GM19351 (cell line): ENCODE results near the gene KCNJ4.

ENCODE experiments used
- ATAC-seq: cut with Tn5 transposase; IDR thresholded peaks from one replicate; pipeline ENCODE4 v1.9.1; 2021; ENCODE audit warnings: mild to moderate bottlenecking, moderate library complexity; ENCODE audit not compliant: unreplicated experiment

The KCNJ4 gene

GRCh38 chr22:38435965-38436364 lies 19.0 kb downstream of the KCNJ4 start:
- ATAC-seq: no peak

- ATAC-seq: no peak
Observed at GRCh38 chr22:38435010-38435409, 20.0 kb downstream of the KCNJ4 start.

- no peak for ATAC-seq
Observed at GRCh38 chr22:38433871-38434270, 21.1 kb downstream of the KCNJ4 start.

DNA sequence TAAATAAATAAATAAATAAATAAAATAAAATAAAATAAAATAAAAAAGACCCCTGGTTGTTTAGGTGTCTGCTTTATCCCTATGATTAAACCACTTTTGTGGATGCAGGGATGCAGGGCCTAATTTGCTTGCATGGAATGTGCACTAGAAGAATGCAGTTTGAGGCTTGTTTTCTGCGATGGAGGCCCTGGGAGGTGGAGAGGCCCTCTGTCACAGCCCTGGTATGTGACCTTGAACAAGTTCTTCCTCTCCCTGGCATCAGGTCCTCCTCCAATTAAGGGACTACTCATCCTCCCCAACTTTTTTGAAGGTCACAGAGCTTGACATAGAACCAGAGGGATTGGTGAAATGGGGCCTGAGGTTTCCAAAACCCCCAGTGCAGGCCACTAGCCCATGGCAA lies 22.7 kb downstream of the KCNJ4 start:
- ATAC-seq: no peak

GRCh38 chr22:38431266-38432010 lies 23.6 kb downstream of the KCNJ4 start:
- ATAC-seq: no peak

DNA sequence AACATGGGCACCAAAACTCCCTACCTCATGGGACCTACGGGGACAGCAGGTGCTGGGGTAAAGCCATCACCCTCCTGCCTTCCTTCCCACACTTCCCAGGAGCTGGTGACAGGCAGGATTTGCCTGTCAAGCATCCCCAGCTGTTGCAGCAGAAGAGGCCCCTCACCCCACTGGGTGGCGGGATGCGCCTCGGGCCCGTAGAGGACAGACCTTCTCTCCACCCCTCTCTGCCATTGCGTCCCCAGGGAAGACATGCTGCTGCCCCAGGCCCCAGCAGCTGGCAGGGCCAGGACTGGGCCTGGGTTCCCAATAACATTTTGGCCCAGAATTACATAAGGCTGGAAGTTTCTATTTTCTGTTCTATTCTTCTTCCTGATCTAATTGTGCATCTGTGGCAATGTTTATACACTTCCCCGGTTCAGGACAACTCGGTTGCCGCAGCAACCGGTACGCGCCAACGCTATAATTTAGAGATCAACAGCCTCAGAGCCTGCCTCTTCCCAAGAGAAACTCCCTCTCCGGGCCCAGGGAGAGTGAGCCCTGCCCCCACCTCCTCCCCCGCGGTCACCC lies 25.4 kb downstream of the KCNJ4 start:
- ATAC-seq: no peak

DNA sequence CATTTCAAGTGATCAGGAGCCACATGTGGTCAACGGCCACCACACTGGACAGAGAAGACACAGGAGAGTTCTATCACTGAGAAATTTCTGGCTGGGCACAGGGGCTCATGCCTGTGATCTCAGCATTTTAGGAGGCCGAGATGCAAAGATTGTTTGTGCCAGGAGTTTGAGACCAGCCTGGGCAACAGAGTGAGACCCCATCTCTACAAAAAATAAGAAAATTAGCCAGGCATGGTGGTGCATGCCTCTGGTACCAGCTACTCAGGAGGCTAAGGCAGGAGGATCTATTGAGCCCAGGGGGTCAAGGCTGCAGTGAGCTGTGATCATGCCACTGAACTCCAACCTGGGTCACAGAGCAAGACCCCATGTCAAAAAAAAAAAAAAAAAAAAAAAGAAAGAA lies 26.3 kb downstream of the KCNJ4 start:
- ATAC-seq: no peak

DNA sequence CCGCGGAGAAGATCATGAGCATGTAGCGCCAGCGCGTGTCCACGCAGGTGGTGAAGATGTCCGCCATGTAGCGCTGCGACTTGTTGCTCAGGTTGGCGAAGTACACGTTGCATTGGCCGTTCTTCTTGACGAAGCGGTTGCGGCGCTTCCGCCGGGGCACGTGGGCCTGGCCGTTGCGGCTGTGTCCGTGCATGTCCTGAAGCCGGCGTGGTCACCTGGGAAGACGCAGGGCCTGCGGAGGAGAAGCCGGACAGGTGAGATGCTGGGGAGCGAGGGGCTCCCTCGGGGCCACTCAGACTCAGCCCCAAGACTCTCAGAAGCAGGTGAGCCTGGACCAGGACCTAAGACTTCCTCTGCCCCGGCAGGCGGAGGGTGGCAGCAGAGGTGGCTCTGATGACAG lies 27.1 kb downstream of the KCNJ4 start:
- ATAC-seq: no peak

GRCh38 chr22:38427465-38427864 lies 27.5 kb downstream of the KCNJ4 start:
- no peak for ATAC-seq

DNA sequence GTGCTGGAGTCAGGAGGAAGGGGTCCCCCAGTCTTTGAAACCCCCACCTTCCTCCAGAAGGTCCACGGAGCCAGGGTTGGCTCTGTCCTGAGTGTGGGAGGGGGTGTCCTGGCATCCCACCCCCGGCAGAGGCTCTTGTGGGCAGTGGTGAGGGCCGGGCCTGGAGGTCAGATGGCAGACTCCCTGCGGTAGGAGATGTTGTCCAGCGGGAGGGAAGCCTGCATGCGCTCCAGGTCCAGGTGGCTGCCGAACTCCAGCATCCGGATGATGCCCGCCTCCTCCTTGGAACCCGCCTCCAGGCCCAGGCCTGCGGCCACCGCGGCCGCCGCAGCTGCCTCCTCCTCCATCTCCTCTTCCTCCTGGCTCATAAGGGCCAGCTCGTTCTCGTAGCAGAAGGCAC lies 28.4 kb downstream of the KCNJ4 start:
- no peak for ATAC-seq

GRCh38 chr22:38424525-38425080 lies 30.4 kb downstream of the KCNJ4 start:
- no peak for ATAC-seq

DNA sequence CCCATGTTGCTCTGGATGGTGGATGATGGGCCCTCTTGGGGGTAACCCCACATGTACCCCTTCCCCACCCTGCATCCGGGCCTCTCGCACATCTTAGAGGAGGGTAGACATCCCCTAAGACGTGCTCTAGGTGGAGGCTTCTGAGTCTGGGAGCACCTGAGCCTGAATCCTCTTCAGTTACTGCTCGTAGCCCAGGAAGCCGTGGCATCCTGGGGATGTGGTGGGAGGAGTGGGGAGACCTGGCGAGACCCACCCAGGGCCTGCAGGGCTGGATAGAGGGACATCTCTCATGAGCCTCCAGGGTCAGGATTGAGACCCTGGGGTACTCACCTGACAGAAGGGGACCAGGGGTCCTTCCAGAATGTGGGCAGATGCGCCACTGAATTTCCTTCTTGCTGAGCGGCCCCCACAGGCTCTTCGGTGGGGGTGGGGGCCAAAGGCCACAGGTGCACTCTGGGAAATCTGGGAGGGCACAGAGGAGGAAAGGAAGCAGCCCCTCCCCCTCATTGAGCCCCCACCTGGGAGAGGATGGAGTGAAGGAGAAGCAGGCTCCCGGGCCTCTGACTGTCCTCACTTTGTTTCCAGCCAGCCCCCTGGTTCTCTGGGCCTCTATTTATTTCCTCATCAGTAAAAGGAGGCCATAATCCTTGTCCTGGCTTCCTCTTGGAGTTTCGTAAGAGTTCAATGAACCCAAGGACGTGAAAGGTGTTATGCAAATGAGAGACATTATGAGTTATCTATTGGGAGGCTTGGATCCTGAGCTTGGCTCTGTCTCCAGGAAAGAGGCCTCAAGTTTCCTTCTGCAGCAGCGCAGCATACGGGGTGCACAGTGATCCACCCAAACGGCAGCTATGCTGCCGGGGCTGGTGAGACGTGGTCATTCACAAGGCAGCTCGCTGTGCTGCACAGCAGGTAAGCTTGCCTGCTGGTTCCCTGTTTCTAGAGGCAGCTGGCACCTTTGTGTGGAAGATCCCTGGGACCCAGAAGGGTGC lies 31.2 kb downstream of the KCNJ4 start:
- ATAC-seq: no peak

GRCh38 chr22:38422611-38423511 lies 32.1 kb downstream of the KCNJ4 start:
- no peak for ATAC-seq

- ATAC-seq: no peak
Observed at GRCh38 chr22:38420734-38421133, 34.3 kb downstream of the KCNJ4 start.

DNA sequence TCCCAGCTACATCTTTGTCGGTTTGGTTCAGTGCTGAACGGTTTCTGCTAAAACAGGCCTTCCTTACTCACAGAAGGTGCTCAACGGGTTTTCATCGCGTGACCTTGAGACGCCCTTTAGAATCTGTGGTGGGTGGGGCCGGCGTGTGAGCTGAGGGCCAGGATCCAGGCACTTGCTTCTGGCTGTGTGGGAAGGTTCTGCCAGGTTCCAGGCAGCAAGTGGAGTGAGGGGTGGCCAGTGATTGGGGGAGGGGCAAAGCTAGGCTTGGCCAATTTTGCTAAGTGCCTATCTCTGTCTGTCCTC lies 35.2 kb downstream of the KCNJ4 start:
- no peak for ATAC-seq

- ATAC-seq: no peak
Observed at GRCh38 chr22:38419121-38419857, 35.7 kb downstream of the KCNJ4 start.

DNA sequence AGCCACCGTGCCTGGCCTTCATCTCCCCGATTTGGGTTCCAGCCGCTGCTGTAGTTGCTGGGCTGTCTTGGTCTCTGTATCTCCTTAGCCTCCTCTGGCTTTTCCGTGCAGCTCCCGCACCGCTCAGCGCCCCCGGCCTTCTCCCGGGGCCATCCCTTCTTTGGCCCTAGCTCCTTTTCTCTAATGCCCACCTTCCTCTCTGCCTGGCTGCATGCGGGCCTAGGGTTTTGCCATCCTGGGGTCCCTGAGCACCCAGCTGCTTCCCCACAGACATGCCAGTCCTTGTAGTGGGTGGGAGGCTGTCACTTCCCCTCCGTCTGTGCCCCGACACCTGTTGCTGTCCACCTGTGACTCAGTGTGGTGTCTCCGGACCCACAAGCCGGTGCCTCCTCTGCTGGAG lies 36.4 kb downstream of the KCNJ4 start:
- no peak for ATAC-seq

DNA sequence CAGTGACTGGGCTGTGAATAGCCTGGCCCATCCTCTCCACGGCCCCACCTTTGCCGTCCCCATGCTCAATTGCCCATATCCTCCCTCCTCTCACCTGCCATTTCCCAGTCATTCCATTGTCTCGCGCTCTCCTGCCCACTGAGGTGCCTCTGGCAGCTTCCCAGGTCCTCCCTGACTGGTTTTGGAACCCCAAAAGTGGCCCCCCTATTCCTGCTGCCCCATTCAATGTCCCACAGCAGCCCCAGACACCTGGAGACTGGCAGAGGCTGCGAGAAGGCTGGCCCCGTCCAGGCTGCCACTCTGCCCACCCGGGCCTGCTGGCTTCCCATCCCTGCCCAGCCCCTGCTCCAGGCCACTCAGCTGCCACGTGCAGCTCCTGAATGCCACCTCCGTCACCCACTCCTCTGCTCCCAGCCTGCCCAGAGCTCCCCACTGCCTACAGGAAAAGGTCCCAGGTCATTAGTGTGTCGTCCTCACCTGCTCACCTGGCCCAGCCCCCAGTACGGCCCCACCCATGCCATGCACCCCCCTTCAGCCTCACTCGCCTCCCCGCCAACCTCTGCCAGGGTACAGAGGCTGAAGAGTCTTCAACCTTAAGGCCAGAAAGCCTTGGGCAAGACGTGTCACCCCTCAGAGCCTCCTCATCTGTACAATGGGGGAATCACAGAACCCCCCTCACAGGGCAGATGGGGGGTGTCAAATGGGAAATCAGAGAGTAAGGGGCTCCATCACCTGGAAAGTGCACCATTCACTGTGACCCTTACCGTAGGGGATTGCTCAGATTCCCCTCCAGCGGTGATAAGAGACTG lies 37.5 kb downstream of the KCNJ4 start:
- no peak for ATAC-seq

DNA sequence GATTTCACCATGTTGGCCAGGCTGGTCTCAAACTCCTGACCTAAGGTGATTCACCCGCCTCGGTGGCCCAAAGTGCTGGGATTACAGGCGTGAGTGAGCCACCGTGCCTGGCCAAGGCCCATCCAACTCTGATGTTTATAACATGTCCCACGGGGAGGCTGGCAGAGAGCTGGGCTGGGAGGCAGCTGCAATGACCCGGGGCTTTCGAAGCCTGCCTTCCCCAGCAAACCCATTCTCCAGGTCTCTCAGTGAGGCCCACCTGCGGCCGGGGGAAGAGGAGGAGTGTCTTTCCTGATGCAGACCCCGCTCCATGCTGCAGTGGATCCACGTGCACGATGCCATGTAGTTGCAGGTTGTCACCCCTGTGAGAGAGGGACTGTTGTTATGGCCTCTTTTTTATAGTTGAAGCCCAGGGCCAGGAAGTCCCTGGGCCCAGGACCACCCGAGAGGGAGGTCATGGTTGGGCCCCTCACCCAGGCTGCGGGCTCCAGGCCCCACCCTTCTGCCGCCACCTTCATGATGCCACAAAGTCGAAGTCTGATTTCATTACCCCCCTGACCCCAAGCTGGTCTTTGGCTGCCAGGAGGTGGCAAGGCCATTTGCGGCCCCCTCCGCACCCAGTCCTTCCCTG lies 38.3 kb downstream of the KCNJ4 start:
- ATAC-seq: no peak
